ENCODE measurements around the gene HTRA1. TPM values are rescaled to one million over a fixed set of nuclear protein-coding genes. Genes with fewer than 3 reads are reported as not detected.

HTRA1 gene
- total RNA-seq, 2 donors from 2014 or later = 282 to 473 TPM

- Histone ChIP-seq H3K27ac (no peak overlapping the region), H3K4me3 (no peak overlapping the region), H3K36me3 (no peaks in the 10 kb centered on the region), H3K27me3 (replicated peaks; ENCODE audit: insufficient read depth) (no peaks in the 10 kb centered on the region), H3K9me3 (no peaks in the 10 kb centered on the region), H3K4me1 (ENCODE audit: control insufficient read depth in 1 of 2, low read depth in 2 of 2) (peaks cover 11 to 24% of the 10 kb centered on the region in 2 donors)
- ATAC-seq (ENCODE audit: insufficient number of reproducible peaks, low FRiP score, low read depth) (no peak), DNase-seq (ENCODE audit: low spot score) (no peak)
- TF ChIP-seq, protein P1, sequence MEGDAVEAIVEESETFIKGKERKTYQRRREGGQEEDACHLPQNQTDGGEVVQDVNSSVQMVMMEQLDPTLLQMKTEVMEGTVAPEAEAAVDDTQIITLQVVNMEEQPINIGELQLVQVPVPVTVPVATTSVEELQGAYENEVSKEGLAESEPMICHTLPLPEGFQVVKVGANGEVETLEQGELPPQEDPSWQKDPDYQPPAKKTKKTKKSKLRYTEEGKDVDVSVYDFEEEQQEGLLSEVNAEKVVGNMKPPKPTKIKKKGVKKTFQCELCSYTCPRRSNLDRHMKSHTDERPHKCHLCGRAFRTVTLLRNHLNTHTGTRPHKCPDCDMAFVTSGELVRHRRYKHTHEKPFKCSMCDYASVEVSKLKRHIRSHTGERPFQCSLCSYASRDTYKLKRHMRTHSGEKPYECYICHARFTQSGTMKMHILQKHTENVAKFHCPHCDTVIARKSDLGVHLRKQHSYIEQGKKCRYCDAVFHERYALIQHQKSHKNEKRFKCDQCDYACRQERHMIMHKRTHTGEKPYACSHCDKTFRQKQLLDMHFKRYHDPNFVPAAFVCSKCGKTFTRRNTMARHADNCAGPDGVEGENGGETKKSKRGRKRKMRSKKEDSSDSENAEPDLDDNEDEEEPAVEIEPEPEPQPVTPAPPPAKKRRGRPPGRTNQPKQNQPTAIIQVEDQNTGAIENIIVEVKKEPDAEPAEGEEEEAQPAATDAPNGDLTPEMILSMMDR (IDR thresholded peaks at IDR 0.05) = no peak
Measured at GRCh38 chr10:122459561-122460273, 1.6 kb upstream of the HTRA1 start.

DNA sequence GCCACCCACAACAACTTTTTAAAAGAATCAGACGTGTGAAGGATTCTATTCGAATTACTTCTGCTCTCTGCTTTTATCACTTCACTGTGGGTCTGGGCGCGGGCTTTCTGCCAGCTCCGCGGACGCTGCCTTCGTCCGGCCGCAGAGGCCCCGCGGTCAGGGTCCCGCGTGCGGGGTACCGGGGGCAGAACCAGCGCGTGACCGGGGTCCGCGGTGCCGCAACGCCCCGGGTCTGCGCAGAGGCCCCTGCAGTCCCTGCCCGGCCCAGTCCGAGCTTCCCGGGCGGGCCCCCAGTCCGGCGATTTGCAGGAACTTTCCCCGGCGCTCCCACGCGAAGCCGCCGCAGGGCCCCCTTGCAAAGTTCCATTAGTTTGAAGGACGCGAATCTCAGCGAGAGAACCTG, 461 bp upstream of the HTRA1 start:
- peaks cover 14 to 36% of the 10 kb centered on the region in 2 donors for H3K4me1 ChIP-seq (ENCODE audit: control insufficient read depth in 1 of 2, low read depth in 2 of 2)
- H3K36me3 ChIP-seq = no peaks in the 10 kb centered on the region
- H3K27ac ChIP-seq = peak overlapping the region; percentile 64 to 79
- no peaks in the 10 kb centered on the region for H3K27me3 ChIP-seq (replicated peaks; ENCODE audit: insufficient read depth)
- ATAC-seq (ENCODE audit: insufficient number of reproducible peaks, low FRiP score, low read depth) (no peak), DNase-seq (ENCODE audit: low spot score) (no peak)
- peak overlapping the region; percentile 95 for H3K4me3 ChIP-seq
- TF ChIP-seq, protein P1 (IDR thresholded peaks at IDR 0.05) = no peak
- H3K9me3 ChIP-seq = no peaks in the 10 kb centered on the region

DNA sequence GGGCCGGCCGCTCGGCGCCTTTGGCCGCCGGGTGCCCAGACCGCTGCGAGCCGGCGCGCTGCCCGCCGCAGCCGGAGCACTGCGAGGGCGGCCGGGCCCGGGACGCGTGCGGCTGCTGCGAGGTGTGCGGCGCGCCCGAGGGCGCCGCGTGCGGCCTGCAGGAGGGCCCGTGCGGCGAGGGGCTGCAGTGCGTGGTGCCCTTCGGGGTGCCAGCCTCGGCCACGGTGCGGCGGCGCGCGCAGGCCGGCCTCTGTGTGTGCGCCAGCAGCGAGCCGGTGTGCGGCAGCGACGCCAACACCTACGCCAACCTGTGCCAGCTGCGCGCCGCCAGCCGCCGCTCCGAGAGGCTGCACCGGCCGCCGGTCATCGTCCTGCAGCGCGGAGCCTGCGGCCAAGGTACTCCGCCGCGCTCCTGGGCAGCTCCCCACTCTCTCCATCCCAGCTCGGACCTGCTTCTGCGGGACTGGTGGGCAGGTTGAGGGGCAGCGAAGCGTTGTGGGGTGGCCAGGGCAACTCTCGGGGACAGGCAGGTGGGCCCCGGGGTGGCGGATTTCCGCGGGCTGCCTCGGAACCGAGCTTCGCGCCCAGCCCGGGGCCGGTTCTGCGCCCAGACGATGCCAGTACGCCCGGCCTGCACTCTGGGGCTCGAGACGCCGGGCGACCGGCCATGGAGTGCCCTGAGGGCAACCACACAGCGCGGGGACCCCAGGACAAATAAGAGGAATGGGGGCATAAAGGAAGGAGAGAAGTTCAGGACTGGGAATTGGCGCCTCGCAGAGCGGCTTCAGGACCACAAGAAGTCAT, 578 bp downstream of the HTRA1 start:
- TF ChIP-seq, protein P1 (IDR thresholded peaks at IDR 0.05) = no peak
- Histone ChIP-seq H3K4me1 (ENCODE audit: control insufficient read depth in 1 of 2, low read depth in 2 of 2) (peaks cover 20 to 38% of the 10 kb centered on the region in 2 donors), H3K36me3 (no peaks in the 10 kb centered on the region), H3K27me3 (replicated peaks; ENCODE audit: insufficient read depth) (no peaks in the 10 kb centered on the region), H3K9me3 (no peaks in the 10 kb centered on the region), H3K4me3 (peak overlapping the region; percentile 95), H3K27ac (peak overlapping the region; percentile 94)
- DNase-seq (ENCODE audit: low spot score) (no peak), ATAC-seq (ENCODE audit: insufficient number of reproducible peaks, low FRiP score, low read depth) (peak; percentile 11)

- Histone ChIP-seq H3K27ac (peak overlapping the region; percentile 94), H3K4me3 (peak overlapping the region; percentile 95), H3K4me1 (ENCODE audit: control insufficient read depth in 1 of 2, low read depth in 2 of 2) (peaks cover 29 to 47% of the 10 kb centered on the region in 2 donors), H3K27me3 (replicated peaks; ENCODE audit: insufficient read depth) (no peaks in the 10 kb centered on the region), H3K36me3 (no peaks in the 10 kb centered on the region), H3K9me3 (no peaks in the 10 kb centered on the region)
- no peak for DNase-seq (ENCODE audit: low spot score)
- no peak for ATAC-seq (ENCODE audit: insufficient number of reproducible peaks, low FRiP score, low read depth)
- TF ChIP-seq, protein P1 (IDR thresholded peaks at IDR 0.05) = no peak
Measured at GRCh38 chr10:122462533-122463465, 1.4 kb downstream of the HTRA1 start.
